ENCODE results near the gene MILR1. TPM values are rescaled to one million over a fixed set of nuclear protein-coding genes. Genes with fewer than 3 reads are reported as not detected.

Gene MILR1
- total RNA-seq, 1 experiment from 2014 or later: 9.8 TPM

DNA sequence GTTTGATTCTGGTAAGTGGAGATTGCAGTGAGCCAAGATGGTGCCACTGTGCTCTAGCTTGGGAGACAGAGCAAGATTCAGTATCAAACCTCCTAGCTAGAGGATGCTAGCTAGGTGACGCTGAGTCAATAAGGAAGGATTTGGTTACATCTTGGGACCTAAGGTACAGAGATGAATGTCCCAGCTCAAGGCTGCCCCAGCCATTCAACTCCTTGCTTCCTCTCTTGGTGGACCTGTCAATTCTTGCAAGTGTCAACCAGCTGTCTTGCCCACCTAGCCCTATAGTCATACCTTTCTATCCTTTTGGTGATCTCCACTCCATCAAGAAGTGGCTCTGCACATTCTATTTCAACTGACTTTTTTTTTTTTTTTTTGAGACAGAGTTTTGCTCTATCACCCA, 1.4 kb upstream of the MILR1 start:
- ChIA-PET CTCF (interaction anchor here (0.7 to 1.0 kb wide), 2 partner anchors 126 to 166 kb away, joined by 3 to 4 read pairs; no protein-coding TSS in a partner anchor), POLR2A (interaction anchor here (0.6 kb wide), 1 partner anchor 34 kb away, joined by 3 read pairs; no protein-coding TSS in a partner anchor)
- H3K36me3 Mint-ChIP-seq (ENCODE audit: insufficient read depth, unreplicated experiment): peaks cover 6% of the 10 kb centered on the region
- no peak for DNase-seq (ENCODE audit: unreplicated experiment)
- BruUV-seq (replicated peaks): no TSS peak
- H3K4me1 Mint-ChIP-seq (ENCODE audit: insufficient read depth, unreplicated experiment): peaks cover 5% of the 10 kb centered on the region
- H3K27me3 Mint-ChIP-seq (ENCODE audit: insufficient read depth, unreplicated experiment): no peaks in the 10 kb centered on the region
- H3K4me3 Mint-ChIP-seq (ENCODE audit: unreplicated experiment): no peak overlapping the region
- no peaks in the 10 kb centered on the region for H3K9me3 Mint-ChIP-seq (ENCODE audit: unreplicated experiment)
- intact Hi-C loops (cut with micrococcal nuclease): no loop called here
- TF ChIP-seq, protein P1, sequence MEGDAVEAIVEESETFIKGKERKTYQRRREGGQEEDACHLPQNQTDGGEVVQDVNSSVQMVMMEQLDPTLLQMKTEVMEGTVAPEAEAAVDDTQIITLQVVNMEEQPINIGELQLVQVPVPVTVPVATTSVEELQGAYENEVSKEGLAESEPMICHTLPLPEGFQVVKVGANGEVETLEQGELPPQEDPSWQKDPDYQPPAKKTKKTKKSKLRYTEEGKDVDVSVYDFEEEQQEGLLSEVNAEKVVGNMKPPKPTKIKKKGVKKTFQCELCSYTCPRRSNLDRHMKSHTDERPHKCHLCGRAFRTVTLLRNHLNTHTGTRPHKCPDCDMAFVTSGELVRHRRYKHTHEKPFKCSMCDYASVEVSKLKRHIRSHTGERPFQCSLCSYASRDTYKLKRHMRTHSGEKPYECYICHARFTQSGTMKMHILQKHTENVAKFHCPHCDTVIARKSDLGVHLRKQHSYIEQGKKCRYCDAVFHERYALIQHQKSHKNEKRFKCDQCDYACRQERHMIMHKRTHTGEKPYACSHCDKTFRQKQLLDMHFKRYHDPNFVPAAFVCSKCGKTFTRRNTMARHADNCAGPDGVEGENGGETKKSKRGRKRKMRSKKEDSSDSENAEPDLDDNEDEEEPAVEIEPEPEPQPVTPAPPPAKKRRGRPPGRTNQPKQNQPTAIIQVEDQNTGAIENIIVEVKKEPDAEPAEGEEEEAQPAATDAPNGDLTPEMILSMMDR (IDR thresholded peaks at IDR 0.05; ENCODE audit: unreplicated experiment): no peak
- H3K27ac Mint-ChIP-seq (ENCODE audit: low read depth, unreplicated experiment): no peak overlapping the region

DNA sequence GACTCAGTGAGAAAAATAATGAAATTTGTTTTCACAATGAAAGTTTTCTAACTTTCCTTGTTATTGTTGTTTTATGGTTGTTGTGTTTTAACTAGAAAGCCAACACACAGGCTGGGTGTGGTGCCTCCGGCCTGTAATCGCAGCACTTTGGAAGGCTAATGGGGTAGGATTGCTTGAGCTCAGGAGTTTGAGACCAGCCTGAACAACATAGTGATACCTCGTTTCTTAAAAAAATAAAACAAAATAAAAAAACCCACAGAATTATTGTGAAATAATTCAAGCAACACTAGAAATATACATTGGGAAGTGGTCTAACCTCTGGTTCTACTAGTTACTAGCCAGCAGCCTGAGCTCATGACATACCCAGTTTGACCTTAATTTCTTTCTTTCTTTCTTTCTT, 630 bp downstream of the MILR1 start:
- ChIA-PET POLR2A (interaction anchor here (0.7 to 1.2 kb wide), 3 partner anchors 40 to 55 kb away, joined by 3 to 4 read pairs (median 3); partner anchors contain the start of gene POLG2), CTCF (interaction anchor here (0.6 kb wide), 1 partner anchor 40 kb away, joined by 5 read pairs; no protein-coding TSS in a partner anchor)
- no TSS peak for BruUV-seq (replicated peaks)
- Mint-ChIP-seq H3K9me3 (ENCODE audit: unreplicated experiment) (no peaks in the 10 kb centered on the region), H3K4me1 (ENCODE audit: insufficient read depth, unreplicated experiment) (no peaks in the 10 kb centered on the region), H3K36me3 (ENCODE audit: insufficient read depth, unreplicated experiment) (peaks cover 6% of the 10 kb centered on the region), H3K4me3 (ENCODE audit: unreplicated experiment) (no peak overlapping the region), H3K27me3 (ENCODE audit: insufficient read depth, unreplicated experiment) (no peaks in the 10 kb centered on the region), H3K27ac (ENCODE audit: low read depth, unreplicated experiment) (peak overlapping the region; percentile 63)
- peak; percentile 9 for DNase-seq (ENCODE audit: unreplicated experiment)
- intact Hi-C loops (cut with micrococcal nuclease): no loop called here
- TF ChIP-seq, protein P1 (IDR thresholded peaks at IDR 0.05; ENCODE audit: unreplicated experiment): no peak

DNA sequence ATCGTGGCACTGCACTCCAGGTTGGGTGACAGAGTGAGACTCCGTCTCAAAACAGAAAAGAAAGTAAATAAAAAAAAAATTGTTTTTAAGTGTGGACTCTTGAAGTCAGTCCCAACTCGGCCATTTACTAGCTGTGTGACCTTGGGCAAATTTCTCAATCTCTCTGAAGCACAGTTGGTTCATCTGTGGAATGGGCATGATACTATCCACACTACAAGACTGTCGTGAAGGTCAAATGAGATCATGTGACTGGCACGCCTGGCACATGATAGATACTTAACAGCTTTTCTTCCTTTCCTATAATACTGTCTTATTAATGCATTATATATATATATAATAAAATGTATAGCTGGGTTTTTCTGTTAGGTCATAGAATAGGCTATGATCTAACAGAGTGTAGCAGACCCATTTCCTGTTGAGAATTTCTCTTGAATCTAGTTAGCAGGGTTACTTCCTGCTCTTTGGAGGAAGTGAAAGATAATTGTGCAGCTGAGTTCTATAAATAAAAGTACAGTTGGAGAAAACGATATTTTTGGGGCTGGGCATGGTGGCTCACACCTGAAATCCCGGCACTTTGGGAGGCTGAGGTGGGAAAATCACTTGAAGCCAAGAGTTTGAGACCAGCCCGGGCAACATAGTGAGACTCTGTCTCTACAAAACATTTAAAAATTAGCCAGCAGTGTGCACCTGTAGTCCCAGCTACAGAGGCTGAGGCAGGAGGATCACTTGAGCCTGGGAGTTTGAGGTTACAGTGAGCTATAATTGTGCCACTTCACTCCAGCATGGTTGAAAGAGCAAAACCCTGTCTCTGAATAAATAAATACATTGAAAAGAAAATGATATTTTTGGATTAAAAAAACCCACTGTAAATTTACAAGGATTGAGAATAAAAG, 7.3 kb downstream of the MILR1 start:
- Mint-ChIP-seq H3K4me3 (ENCODE audit: unreplicated experiment) (no peak overlapping the region), H3K27me3 (ENCODE audit: insufficient read depth, unreplicated experiment) (no peaks in the 10 kb centered on the region), H3K9me3 (ENCODE audit: unreplicated experiment) (no peaks in the 10 kb centered on the region), H3K36me3 (ENCODE audit: insufficient read depth, unreplicated experiment) (peaks cover 2% of the 10 kb centered on the region), H3K27ac (ENCODE audit: low read depth, unreplicated experiment) (no peak overlapping the region), H3K4me1 (ENCODE audit: insufficient read depth, unreplicated experiment) (no peaks in the 10 kb centered on the region)
- no peak for DNase-seq (ENCODE audit: unreplicated experiment)
- ChIA-PET POLR2A (interaction anchor here (1.0 to 1.3 kb wide), 2 partner anchors 10 to 29 kb away, joined by 3 to 5 read pairs; no protein-coding TSS in a partner anchor), CTCF (interaction anchor here (0.5 to 0.6 kb wide), 3 partner anchors 13 to 649 kb away, joined by 3 read pairs; no protein-coding TSS in a partner anchor)
- TF ChIP-seq, protein P1 (IDR thresholded peaks at IDR 0.05; ENCODE audit: unreplicated experiment): no peak
- no TSS peak for BruUV-seq (replicated peaks)
- intact Hi-C loops (cut with micrococcal nuclease): no loop called here

DNA sequence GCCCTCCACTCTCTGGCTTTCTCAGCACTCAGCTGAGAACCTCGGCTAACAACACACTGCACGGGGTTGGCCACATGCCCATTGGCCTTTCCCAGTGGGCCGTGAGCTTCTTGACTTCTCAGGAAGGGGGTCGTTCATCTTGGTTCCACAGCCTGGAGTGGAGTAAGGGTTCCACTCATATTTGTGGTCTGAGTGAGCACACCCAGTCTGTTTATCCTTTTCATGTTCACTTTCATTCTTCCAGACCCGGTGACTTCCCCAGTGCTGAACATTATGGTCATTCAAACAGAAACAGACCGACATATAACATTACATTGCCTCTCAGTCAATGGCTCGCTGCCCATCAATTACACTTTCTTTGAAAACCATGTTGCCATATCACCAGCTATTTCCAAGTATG, 8.2 kb downstream of the MILR1 start:
- no TSS peak for BruUV-seq (replicated peaks)
- H3K36me3 Mint-ChIP-seq (ENCODE audit: insufficient read depth, unreplicated experiment): no peaks in the 10 kb centered on the region
- DNase-seq (ENCODE audit: unreplicated experiment): no peak
- H3K4me1 Mint-ChIP-seq (ENCODE audit: insufficient read depth, unreplicated experiment): no peaks in the 10 kb centered on the region
- H3K9me3 Mint-ChIP-seq (ENCODE audit: unreplicated experiment): no peaks in the 10 kb centered on the region
- H3K27me3 Mint-ChIP-seq (ENCODE audit: insufficient read depth, unreplicated experiment): no peaks in the 10 kb centered on the region
- TF ChIP-seq, protein P1 (IDR thresholded peaks at IDR 0.05; ENCODE audit: unreplicated experiment): no peak
- H3K4me3 Mint-ChIP-seq (ENCODE audit: unreplicated experiment): no peak overlapping the region
- no peak overlapping the region for H3K27ac Mint-ChIP-seq (ENCODE audit: low read depth, unreplicated experiment)
- ChIA-PET POLR2A (no interaction called here), CTCF (no interaction called here)
- intact Hi-C loops (cut with micrococcal nuclease): no loop called here
